A673 (cell line): ENCODE measurements around the gene CCDC69. TPM values are rescaled to one million over a fixed set of nuclear protein-coding genes. Genes with fewer than 3 reads are reported as not detected.

Source experiments
- BruUV-seq: library from RNA; stranded (reverse); fragments of 400-500 nt; replicated peaks from 2 replicates; lab custom pipeline; 2021; lab: Mats Ljungman, UMichigan
- CTCF ChIA-PET: fragments of 300-600 bp; sonication (Branson Sonifier 250); formaldehyde crosslinking; loops from one replicate; lab custom pipeline; 2022; ENCODE audit warnings: antibody characterized with exemption; lab: Charles Lee
- POLR2A ChIA-PET: fragments of 300-600 bp; sonication (Branson Sonifier 250); formaldehyde crosslinking; loops from one replicate; lab custom pipeline; 2022; ENCODE audit warnings: antibody characterized with exemption; ENCODE audit not compliant: low non-redundant PET; lab: Charles Lee
- DNase-seq: peaks from one replicate; pipeline ENCODE4 v3.0.0-alpha.2; 2015; ENCODE audit warnings: low spot score
- H3K27ac ChIP-seq: fragments of 200-600 bp; sonication (generic); 2 replicates; pipeline ENCODE4 v1.5.1; 2016; ENCODE audit warnings: mixed run types, low read depth, mild to moderate bottlenecking, mixed read lengths, antibody characterized with exemption, low read length; ENCODE audit not compliant: poor library complexity, severe bottlenecking
- H3K27me3 ChIP-seq: fragments of 200-600 bp; sonication (generic); replicated peaks from 2 replicates; pipeline ENCODE4 v1.6.1; 2017; ENCODE audit warnings: mixed run types, low read depth, mild to moderate bottlenecking, mixed read lengths, antibody characterized with exemption, low read length; ENCODE audit not compliant: insufficient read depth, poor library complexity
- H3K36me3 ChIP-seq: fragments of 200-600 bp; sonication (generic); 2 replicates; pipeline ENCODE4 v1.6.1; 2016; ENCODE audit warnings: mixed run types, mild to moderate bottlenecking, mixed read lengths, antibody characterized with exemption, low read length; ENCODE audit not compliant: insufficient read depth, poor library complexity, severe bottlenecking
- H3K4me1 ChIP-seq: fragments of 200-600 bp; sonication (generic); 2 replicates; pipeline ENCODE4 v1.6.1; 2017; ENCODE audit warnings: mixed run types, mild to moderate bottlenecking, mixed read lengths, antibody characterized with exemption, low read length; ENCODE audit not compliant: insufficient read depth, poor library complexity, severe bottlenecking
- H3K4me3 ChIP-seq: fragments of 200-600 bp; sonication (generic); 2 replicates; pipeline ENCODE4 v1.5.1; 2016; ENCODE audit warnings: low read depth, mixed run types, mild to moderate bottlenecking, mixed read lengths, low read length; ENCODE audit not compliant: poor library complexity, severe bottlenecking
- H3K9me3 ChIP-seq: fragments of 200-600 bp; sonication (generic); 2 replicates; pipeline ENCODE4 v1.6.1; 2016; ENCODE audit warnings: mixed run types, low read depth, mild to moderate bottlenecking, mixed read lengths, antibody characterized with exemption, low read length; ENCODE audit not compliant: poor library complexity, severe bottlenecking
- CTCF ChIP-seq: fragments of 300-800, 200-600 bp; sonication (generic); conservative IDR thresholded peaks from 2 replicates; pipeline ENCODE4 v1.5.1; 2017; ENCODE audit warnings: low read depth, mild to moderate bottlenecking, antibody characterized with exemption, low read length, moderate library complexity, mixed read lengths
- EZH2 ChIP-seq: fragments of 200-600 bp; sonication (generic); IDR thresholded peaks from 2 replicates; pipeline ENCODE4 v1.6.1; 2017; ENCODE audit warnings: borderline replicate concordance, low read depth, mild to moderate bottlenecking, mixed read lengths, antibody characterized with exemption, low read length; ENCODE audit not compliant: poor library complexity, severe bottlenecking
- intact Hi-C: fragments of 100-400 bp; cut with micrococcal nuclease; formaldehyde crosslinking; loops from one replicate; pipeline ENCODE4 v1.10.0; 2022; ENCODE audit not compliant: unreplicated experiment
- total RNA-seq: library from RNA; stranded (reverse); gene quantifications from 2 replicates; pipeline ENCODE4 v1.2.3, GENCODE V29; 2021

Gene CCDC69
- total RNA-seq, 1 experiment from 2014 or later = not detected

GRCh38 chr5:151248651-151249050 is 24.8 kb upstream of the CCDC69 start:
- no peaks in the 10 kb centered on the region for H3K36me3 ChIP-seq
- BruUV-seq = no TSS peak
- H3K4me3 ChIP-seq = no peak overlapping the region
- peaks cover 7% of the 10 kb centered on the region for H3K4me1 ChIP-seq
- POLR2A ChIA-PET = no interaction called here
- TF ChIP-seq EZH2 = no peak
- TF ChIP-seq CTCF = no peak
- H3K9me3 ChIP-seq = no peaks in the 10 kb centered on the region
- no peaks in the 10 kb centered on the region for H3K27me3 ChIP-seq
- no peak overlapping the region for H3K27ac ChIP-seq
- intact Hi-C loops = loop anchor here (10.0 kb wide), 1 partner anchor 244 kb away; no protein-coding TSS in a partner anchor
- DNase-seq = no peak
- CTCF ChIA-PET = no interaction called here

- Histone ChIP-seq H3K36me3 (no peaks in the 10 kb centered on the region), H3K27ac (no peak overlapping the region), H3K27me3 (no peaks in the 10 kb centered on the region), H3K4me3 (no peak overlapping the region), H3K4me1 (no peaks in the 10 kb centered on the region), H3K9me3 (no peaks in the 10 kb centered on the region)
- ChIA-PET POLR2A (no interaction called here), CTCF (no interaction called here)
- no peak for DNase-seq
- intact Hi-C loops = loop anchor here (10.0 kb wide), 1 partner anchor 241 kb away; no protein-coding TSS in a partner anchor
- no TSS peak for BruUV-seq
- TF ChIP-seq EZH2 = no peak
- TF ChIP-seq CTCF = no peak
Observed at GRCh38 chr5:151245680-151246219, 21.9 kb upstream of the CCDC69 start.

- Histone ChIP-seq H3K27ac (no peak overlapping the region), H3K36me3 (no peaks in the 10 kb centered on the region), H3K4me3 (no peak overlapping the region), H3K9me3 (no peaks in the 10 kb centered on the region), H3K27me3 (no peaks in the 10 kb centered on the region), H3K4me1 (no peaks in the 10 kb centered on the region)
- ChIA-PET POLR2A (no interaction called here), CTCF (no interaction called here)
- BruUV-seq = no TSS peak
- TF ChIP-seq EZH2 (no peak), CTCF (no peak)
- DNase-seq = no peak
- intact Hi-C loops = loop anchor here (10.0 kb wide), 1 partner anchor 239 kb away; no protein-coding TSS in a partner anchor
Observed at GRCh38 chr5:151244206-151244605, 20.3 kb upstream of the CCDC69 start.
